Fibroblast of lung (primary cell): ENCODE measurements around the gene SLITRK6. TPM values are rescaled to one million over a fixed set of nuclear protein-coding genes. Genes with fewer than 3 reads are reported as not detected.

ENCODE experiments used
- DNase-seq, 2 donors: peaks; one replicate each; pipeline versions ENCODE4 v3.0.0 to v3.0.0-alpha.2; 2010; ENCODE audit warnings: low read depth in 2 of 2
- H2AFZ ChIP-seq: 2 replicates; pipeline ENCODE4 v1.5.1; 2012; ENCODE audit warnings: low read length, control low read depth, inconsistent platforms
- H3K27ac ChIP-seq: 2 replicates; pipeline ENCODE4 v1.5.1; 2011; ENCODE audit warnings: low read length, control low read depth; ENCODE audit not compliant: insufficient read depth
- H3K27me3 ChIP-seq: 2 replicates; pipeline ENCODE4 v1.5.1; 2011; ENCODE audit warnings: mild to moderate bottlenecking, low read length; ENCODE audit not compliant: control insufficient read depth, insufficient read depth
- H3K36me3 ChIP-seq: 2 replicates; pipeline ENCODE4 v1.5.1; 2011; ENCODE audit warnings: low read length; ENCODE audit not compliant: control insufficient read depth, insufficient read depth
- H3K4me1 ChIP-seq: 2 replicates; pipeline ENCODE4 v1.5.1; 2011; ENCODE audit warnings: low read length; ENCODE audit not compliant: control insufficient read depth, insufficient read depth; ENCODE audit errors: extremely low read depth
- H3K4me2 ChIP-seq: 2 replicates; pipeline ENCODE4 v1.5.1; 2011; ENCODE audit warnings: low read length, control low read depth; ENCODE audit not compliant: insufficient read depth; ENCODE audit errors: extremely low read depth
- H3K4me3 ChIP-seq, 4 experiments: fragments of 200-600 bp in 1 of 4; sonication (generic) in 1 of 4; replicated peaks in 1 of 4; 2 replicates each; pipeline ENCODE4 v1.5.1; 2011 to 2016; ENCODE audit warnings: low read length in 4 of 4, low read depth in 3 of 4, mild to moderate bottlenecking in 3 of 4, control low read depth in 2 of 4, inconsistent platforms in 1 of 4, mixed read lengths in 1 of 4; ENCODE audit not compliant: insufficient read depth in 1 of 4; ENCODE audit errors: control extremely low read depth in 1 of 4
- H3K79me2 ChIP-seq: 2 replicates; pipeline ENCODE4 v1.5.1; 2012; ENCODE audit warnings: mild to moderate bottlenecking, low read length, inconsistent platforms; ENCODE audit not compliant: control insufficient read depth, insufficient read depth
- H3K9ac ChIP-seq: 2 replicates; pipeline ENCODE4 v1.5.1; 2011; ENCODE audit warnings: mild to moderate bottlenecking, low read length, control low read depth; ENCODE audit not compliant: insufficient read depth
- H3K9me3 ChIP-seq: 2 replicates; pipeline ENCODE4 v1.5.1; 2012; ENCODE audit warnings: low read depth, low read length; ENCODE audit not compliant: control insufficient read depth, insufficient read depth
- H4K20me1 ChIP-seq: 2 replicates; pipeline ENCODE4 v1.5.1; 2011; ENCODE audit warnings: low read length; ENCODE audit not compliant: control insufficient read depth, insufficient read depth; ENCODE audit errors: extremely low read depth
- CTCF ChIP-seq, 2 donors: IDR thresholded peaks in 1 of 2; conservative IDR thresholded peaks in 1 of 2; 1 replicate in 1 of 2; 2 replicates in 1 of 2; pipeline ENCODE4 v1.5.1; 2011 to 2012; ENCODE audit warnings: low read length in 2 of 2, control low read depth in 1 of 2, inconsistent platforms in 1 of 2, low read depth in 1 of 2, mild to moderate bottlenecking in 1 of 2
- EZH2 ChIP-seq: IDR thresholded peaks from 2 replicates; pipeline ENCODE4 v1.5.1; 2012; ENCODE audit warnings: low read length, control low read depth, mild to moderate bottlenecking; ENCODE audit errors: missing control alignments
- polyA plus RNA-seq, 2 donors: library from polyadenylated mRNA; depleted of rRNA in 1 of 2; stranded (reverse) in 1 of 2; unstranded in 1 of 2; fragments of >200 nt; gene quantifications; 2 replicates each; pipeline ENCODE4 v1.2.1, GENCODE V29; 2011 to 2012; ENCODE audit warnings: missing spikeins in 1 of 2
- total RNA-seq: library from RNA; depleted of rRNA; stranded (reverse); fragments of >200 nt; gene quantifications from 2 replicates; pipeline ENCODE4 v1.2.1, GENCODE V29; 2014

SLITRK6 gene
- total and polyA plus RNA-seq, 2 donors (not counting 1 experiment from before 2014, with no cell fraction given) = 3.3 to 39.5 TPM

DNA sequence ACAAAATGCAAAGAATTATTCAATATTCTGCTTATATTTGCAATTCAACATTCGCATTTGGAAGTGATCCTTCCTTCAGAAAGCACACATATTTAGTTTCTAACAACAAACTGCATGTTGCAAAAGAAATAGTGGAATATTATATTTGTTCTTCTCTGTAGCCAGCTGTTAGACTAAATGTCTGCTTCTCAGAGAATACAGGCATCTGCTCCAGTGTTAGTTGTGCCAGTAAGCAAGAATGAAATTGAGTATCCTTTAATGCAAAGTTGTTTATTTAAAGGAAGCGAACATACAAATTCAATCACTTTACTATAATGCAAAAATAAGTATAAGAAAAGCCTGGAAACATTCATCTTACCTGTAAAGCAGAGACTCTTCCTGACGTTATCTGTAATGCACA is 663 bp downstream of the SLITRK6 start:
- H3K79me2 ChIP-seq = no peaks in the 10 kb centered on the region
- no peaks in the 10 kb centered on the region for H3K9me3 ChIP-seq
- peak overlapping the region in 3 of 4 experiments; percentile 2 to 70 (median 57) for H3K4me3 ChIP-seq
- no peaks in the 10 kb centered on the region for H3K27me3 ChIP-seq
- H4K20me1 ChIP-seq = no peaks in the 10 kb centered on the region
- H3K36me3 ChIP-seq = no peaks in the 10 kb centered on the region
- no peak overlapping the region for H2AFZ ChIP-seq
- no peak overlapping the region for H3K9ac ChIP-seq
- H3K27ac ChIP-seq = no peak overlapping the region
- TF ChIP-seq CTCF (conservative IDR thresholded peaks at IDR 0.05 in 1 of 2, IDR thresholded peaks at IDR 0.05 in 1 of 2; ENCODE audit: low read depth in 1 of 2, low read length in 2 of 2) (no peak), EZH2 (no peak)
- H3K4me2 ChIP-seq = peak overlapping the region; percentile 49
- DNase-seq = no peak
- no peaks in the 10 kb centered on the region for H3K4me1 ChIP-seq

DNA sequence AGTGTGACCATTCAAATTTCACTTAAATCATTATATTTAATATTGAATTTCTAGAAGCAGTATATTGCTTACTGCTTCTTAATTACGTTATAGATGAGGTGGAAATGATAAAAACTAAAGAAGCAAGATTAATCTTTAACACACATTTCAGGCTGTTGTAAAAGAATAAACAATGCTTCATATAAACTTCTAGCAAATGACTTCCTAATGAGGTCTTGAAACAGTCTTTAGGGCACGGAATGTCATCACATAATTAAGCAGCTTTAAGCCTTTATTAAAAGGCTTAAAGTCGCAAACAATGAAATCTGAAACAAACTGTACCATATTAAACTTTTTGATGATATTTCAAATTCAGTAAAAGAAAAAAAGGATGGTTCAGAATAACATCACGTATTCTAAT is 1.9 kb downstream of the SLITRK6 start:
- Histone ChIP-seq H3K4me3 (peak overlapping the region in 2 of 4 experiments; percentile 57 to 70), H3K4me2 (peak overlapping the region; percentile 48), H4K20me1 (no peaks in the 10 kb centered on the region), H3K4me1 (no peaks in the 10 kb centered on the region), H3K27ac (no peak overlapping the region), H3K79me2 (no peaks in the 10 kb centered on the region), H3K9me3 (no peaks in the 10 kb centered on the region), H3K36me3 (no peaks in the 10 kb centered on the region), H3K27me3 (no peaks in the 10 kb centered on the region), H2AFZ (peak overlapping the region; percentile 49), H3K9ac (no peak overlapping the region)
- no peak for DNase-seq
- TF ChIP-seq EZH2 (no peak), CTCF (conservative IDR thresholded peaks at IDR 0.05 in 1 of 2, IDR thresholded peaks at IDR 0.05 in 1 of 2; ENCODE audit: low read depth in 1 of 2, low read length in 2 of 2) (no peak)

DNA sequence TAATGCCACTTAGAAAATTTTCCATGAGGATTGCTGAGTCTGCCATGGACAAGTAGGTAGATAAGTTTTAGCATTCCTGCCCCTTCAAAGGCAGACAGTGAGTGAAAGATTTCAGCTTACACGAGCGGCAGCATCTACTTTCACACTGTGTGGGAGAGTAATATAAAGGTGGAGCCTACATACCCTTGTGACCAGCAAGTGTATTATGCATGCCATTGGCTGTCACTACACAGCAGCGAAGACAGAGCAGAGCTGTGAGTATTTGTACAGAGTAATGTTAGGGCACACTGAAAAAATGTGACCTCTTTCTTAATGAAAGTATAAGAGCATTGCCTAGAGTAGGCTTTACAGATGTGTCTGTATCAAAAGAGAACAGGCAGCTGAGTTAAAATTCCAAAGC is 14.0 kb downstream of the SLITRK6 start:
- no peak overlapping the region for H3K4me3 ChIP-seq
- no peaks in the 10 kb centered on the region for H3K79me2 ChIP-seq
- DNase-seq = no peak
- no peaks in the 10 kb centered on the region for H4K20me1 ChIP-seq
- TF ChIP-seq EZH2 (no peak), CTCF (conservative IDR thresholded peaks at IDR 0.05 in 1 of 2, IDR thresholded peaks at IDR 0.05 in 1 of 2; ENCODE audit: low read depth in 1 of 2, low read length in 2 of 2) (no peak)
- H3K4me1 ChIP-seq = no peaks in the 10 kb centered on the region
- no peak overlapping the region for H3K4me2 ChIP-seq
- no peak overlapping the region for H3K27ac ChIP-seq
- H3K36me3 ChIP-seq = no peaks in the 10 kb centered on the region
- H2AFZ ChIP-seq = no peak overlapping the region
- H3K9ac ChIP-seq = no peak overlapping the region
- no peaks in the 10 kb centered on the region for H3K9me3 ChIP-seq
- H3K27me3 ChIP-seq = no peaks in the 10 kb centered on the region
